Measurements from ENCODE around the gene PVR.

Gene PVR

DNA sequence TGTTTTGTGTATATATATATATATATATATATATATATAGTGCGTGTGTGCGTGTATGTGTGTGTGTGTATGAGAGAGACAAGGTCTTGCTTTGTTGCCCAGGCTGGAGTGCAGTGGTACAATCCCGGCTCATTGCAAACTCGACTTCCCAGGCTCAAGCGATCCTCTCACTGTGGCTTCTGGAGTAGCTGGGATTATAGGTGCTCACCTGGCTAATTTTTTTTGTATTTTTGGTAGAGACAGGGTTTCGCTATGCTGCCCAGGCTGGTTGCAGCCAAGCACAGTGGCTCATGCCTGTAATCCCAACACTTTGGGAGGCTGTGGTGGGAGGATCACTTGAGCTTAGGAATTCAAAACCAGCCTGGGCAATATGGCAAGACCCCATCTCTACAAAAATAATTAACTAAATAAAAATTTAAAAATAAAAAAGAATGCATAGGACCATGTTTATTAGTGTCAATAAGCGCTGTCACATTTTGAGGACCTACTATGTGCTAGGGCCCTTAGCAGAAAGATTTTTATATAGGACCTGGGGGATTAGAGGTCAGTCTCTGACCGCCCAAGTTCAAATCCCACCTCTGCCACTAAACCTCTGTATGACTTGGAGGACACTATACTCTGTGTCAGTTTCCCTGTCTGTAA is 1.8 kb downstream of the PVR start:
- no peaks in the 10 kb centered on the region for H3K4me1 Mint-ChIP-seq (ENCODE audit: low read depth)
- H3K4me3 Mint-ChIP-seq, result no peak overlapping the region
- H3K27ac Mint-ChIP-seq, result no peak overlapping the region
- no peaks in the 10 kb centered on the region for H3K27me3 Mint-ChIP-seq (ENCODE audit: low read depth)
- no peak for DNase-seq (ENCODE audit: low spot score)
- H3K9me3 Mint-ChIP-seq, result no peaks in the 10 kb centered on the region
- H3K36me3 Mint-ChIP-seq (ENCODE audit: low read depth), result no peaks in the 10 kb centered on the region

DNA sequence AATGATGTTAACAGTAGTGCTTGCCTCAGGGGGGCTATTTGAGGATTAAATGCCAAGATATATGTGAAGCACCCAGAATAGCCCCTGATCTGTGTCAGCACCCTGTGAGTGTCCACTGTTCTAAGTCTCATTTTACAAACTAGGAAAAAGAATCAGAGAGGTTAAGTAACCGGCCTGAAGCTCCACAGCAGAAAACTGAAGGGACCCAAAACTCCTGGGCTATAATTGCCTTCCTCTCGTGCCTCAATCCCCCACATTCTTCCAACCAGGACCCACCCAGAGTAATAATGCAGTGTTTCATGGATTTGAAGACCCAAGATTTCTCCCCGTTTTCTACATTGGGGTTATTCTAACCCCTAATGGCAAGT is 2.3 kb downstream of the PVR start:
- DNase-seq (ENCODE audit: low spot score), result no peak
- H3K4me3 Mint-ChIP-seq, result no peak overlapping the region
- no peaks in the 10 kb centered on the region for H3K4me1 Mint-ChIP-seq (ENCODE audit: low read depth)
- H3K27ac Mint-ChIP-seq, result no peak overlapping the region
- H3K36me3 Mint-ChIP-seq (ENCODE audit: low read depth), result peaks cover under 1% of the 10 kb centered on the region
- no peaks in the 10 kb centered on the region for H3K27me3 Mint-ChIP-seq (ENCODE audit: low read depth)
- no peaks in the 10 kb centered on the region for H3K9me3 Mint-ChIP-seq

DNA sequence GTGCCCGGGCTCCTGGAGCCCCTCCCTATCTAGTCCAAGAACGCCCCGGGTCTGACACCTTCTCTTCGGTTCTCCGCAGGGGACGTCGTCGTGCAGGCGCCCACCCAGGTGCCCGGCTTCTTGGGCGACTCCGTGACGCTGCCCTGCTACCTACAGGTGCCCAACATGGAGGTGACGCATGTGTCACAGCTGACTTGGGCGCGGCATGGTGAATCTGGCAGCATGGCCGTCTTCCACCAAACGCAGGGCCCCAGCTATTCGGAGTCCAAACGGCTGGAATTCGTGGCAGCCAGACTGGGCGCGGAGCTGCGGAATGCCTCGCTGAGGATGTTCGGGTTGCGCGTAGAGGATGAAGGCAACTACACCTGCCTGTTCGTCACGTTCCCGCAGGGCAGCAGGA is 3.4 kb downstream of the PVR start:
- Mint-ChIP-seq H3K4me1 (ENCODE audit: low read depth) (no peaks in the 10 kb centered on the region), H3K27me3 (ENCODE audit: low read depth) (no peaks in the 10 kb centered on the region), H3K27ac (no peak overlapping the region), H3K4me3 (no peak overlapping the region), H3K36me3 (ENCODE audit: low read depth) (peaks cover 5% of the 10 kb centered on the region), H3K9me3 (no peaks in the 10 kb centered on the region)
- DNase-seq (ENCODE audit: low spot score), result no peak

DNA sequence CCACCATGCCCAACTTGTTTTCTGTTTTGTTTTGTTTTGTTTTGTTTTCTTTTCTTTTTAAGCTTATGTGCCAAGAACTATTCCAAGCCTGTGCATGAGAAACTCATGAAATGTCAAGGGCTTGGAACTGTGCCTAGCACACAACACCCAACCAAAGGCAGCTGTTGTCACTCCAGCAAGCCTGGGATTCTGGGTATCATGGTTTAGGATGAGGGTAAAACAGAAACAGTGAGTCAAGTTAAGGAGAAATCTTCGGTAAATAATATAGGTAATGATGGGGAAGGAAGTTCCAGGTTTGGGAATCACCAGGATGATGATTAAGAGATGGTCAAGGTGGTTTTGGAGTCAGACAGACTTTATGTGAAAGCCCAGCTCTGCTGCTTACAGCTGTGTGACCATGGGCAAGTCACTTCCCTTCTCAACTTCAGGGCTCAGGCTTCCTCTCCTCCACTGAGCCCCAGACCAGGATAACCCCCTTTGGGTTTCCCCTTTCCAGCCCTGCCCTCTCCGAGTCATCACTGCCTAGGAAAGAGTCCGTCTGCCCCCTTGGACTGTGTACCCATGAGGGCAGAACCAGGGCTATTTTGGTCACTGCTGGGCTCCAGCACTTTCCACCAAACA is 5.0 kb downstream of the PVR start:
- DNase-seq (ENCODE audit: low spot score), result no peak
- Mint-ChIP-seq H3K4me1 (ENCODE audit: low read depth) (no peaks in the 10 kb centered on the region), H3K36me3 (ENCODE audit: low read depth) (peaks cover 5% of the 10 kb centered on the region), H3K27me3 (ENCODE audit: low read depth) (no peaks in the 10 kb centered on the region), H3K9me3 (no peaks in the 10 kb centered on the region), H3K27ac (no peak overlapping the region), H3K4me3 (no peak overlapping the region)

DNA sequence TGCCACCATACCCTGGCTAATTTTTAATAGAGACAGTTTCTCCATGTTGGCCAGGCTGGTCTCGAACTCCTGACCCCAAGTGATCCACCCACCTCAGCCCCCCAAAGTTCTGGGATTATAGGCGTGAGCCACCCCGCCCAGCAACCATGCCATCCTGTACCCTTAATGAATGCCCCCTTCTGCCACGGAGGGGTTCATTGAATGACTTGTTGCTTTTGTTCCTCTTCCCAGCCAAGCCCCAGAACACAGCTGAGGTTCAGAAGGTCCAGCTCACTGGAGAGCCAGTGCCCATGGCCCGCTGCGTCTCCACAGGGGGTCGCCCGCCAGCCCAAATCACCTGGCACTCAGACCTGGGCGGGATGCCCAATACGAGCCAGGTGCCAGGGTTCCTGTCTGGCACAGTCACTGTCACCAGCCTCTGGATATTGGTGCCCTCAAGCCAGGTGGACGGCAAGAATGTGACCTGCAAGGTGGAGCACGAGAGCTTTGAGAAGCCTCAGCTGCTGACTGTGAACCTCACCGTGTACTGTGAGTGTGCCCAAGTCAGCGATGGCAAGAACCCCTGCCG is 6.0 kb downstream of the PVR start:
- peaks cover 6% of the 10 kb centered on the region for H3K36me3 Mint-ChIP-seq (ENCODE audit: low read depth)

DNA sequence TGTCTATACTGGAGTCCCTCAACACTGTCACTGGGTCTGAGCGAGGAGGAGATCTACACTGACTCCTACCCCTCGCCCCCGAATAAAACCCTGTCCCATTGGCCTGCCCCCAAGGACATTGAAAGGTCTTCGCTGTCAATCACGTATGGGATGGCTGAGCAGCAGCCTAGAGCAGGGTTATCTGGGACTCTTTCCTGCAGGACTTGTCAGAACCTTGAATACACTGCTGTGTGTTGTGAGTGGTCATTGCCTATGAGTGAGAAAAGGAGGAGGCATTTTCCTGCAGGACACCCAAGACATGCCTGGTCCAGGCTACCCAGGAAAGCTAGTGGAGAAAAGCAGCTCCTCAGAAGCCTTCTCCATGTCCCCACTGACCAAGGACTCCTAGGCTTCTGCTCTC is 9.6 kb downstream of the PVR start:
- H3K27ac Mint-ChIP-seq, result no peak overlapping the region
- DNase-seq (ENCODE audit: low spot score), result no peak
- H3K27me3 Mint-ChIP-seq (ENCODE audit: low read depth), result no peaks in the 10 kb centered on the region
- peaks cover 8% of the 10 kb centered on the region for H3K36me3 Mint-ChIP-seq (ENCODE audit: low read depth)
- H3K4me3 Mint-ChIP-seq, result no peak overlapping the region
- peaks cover 5% of the 10 kb centered on the region for H3K4me1 Mint-ChIP-seq (ENCODE audit: low read depth)
- no peaks in the 10 kb centered on the region for H3K9me3 Mint-ChIP-seq

More for the DNA sequence above, 6.0 kb downstream of the PVR start:
- Mint-ChIP-seq H3K9me3 (no peaks in the 10 kb centered on the region), H3K4me1 (ENCODE audit: low read depth) (peaks cover 3% of the 10 kb centered on the region), H3K4me3 (no peak overlapping the region), H3K27me3 (ENCODE audit: low read depth) (no peaks in the 10 kb centered on the region), H3K27ac (no peak overlapping the region)
- no peak for DNase-seq (ENCODE audit: low spot score)

DNA sequence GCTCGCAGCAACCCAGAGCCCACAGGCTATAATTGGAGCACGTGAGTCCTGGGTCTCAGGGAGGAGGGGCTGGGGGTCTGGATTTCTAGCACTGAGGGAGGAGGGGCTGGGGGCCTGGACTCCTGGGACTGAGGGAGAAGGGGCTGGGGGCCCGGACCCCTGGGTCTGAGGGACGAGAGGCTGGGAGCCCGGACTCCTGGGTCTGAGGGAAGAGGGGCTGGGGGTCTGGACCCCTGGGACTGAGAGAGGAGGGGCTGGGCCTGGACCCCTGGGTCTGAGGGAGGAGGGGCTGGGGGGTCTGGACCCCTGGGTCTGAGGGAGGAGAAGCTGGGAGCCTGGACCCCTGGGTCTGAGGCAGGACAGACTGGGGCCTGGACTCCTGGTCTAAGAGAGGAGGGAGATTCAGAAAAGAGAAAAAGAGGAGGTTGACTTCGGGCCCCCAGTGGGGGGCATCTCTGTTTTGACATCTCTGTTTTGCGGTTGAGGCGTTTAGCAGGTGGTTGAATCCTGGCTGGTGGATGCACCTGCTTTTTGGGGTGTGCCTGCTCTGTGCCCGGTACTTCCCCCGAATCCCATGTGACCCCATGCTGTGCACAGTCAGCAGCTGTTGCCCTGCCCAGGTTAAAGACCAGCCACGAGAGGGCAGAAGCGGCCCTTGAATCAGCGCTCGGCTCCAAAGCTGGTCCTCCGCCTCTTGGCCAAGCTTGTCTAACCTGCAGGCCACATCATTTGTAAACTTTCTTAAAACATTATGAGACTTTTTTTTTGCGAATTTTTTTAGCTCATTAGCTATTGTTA is 10.5 kb downstream of the PVR start:
- DNase-seq (ENCODE audit: low spot score), result peak; percentile 50
- Mint-ChIP-seq H3K27ac (no peak overlapping the region), H3K4me3 (no peak overlapping the region), H3K9me3 (no peaks in the 10 kb centered on the region), H3K36me3 (ENCODE audit: low read depth) (peaks cover 8% of the 10 kb centered on the region), H3K4me1 (ENCODE audit: low read depth) (peaks cover 5% of the 10 kb centered on the region), H3K27me3 (ENCODE audit: low read depth) (no peaks in the 10 kb centered on the region)

DNA sequence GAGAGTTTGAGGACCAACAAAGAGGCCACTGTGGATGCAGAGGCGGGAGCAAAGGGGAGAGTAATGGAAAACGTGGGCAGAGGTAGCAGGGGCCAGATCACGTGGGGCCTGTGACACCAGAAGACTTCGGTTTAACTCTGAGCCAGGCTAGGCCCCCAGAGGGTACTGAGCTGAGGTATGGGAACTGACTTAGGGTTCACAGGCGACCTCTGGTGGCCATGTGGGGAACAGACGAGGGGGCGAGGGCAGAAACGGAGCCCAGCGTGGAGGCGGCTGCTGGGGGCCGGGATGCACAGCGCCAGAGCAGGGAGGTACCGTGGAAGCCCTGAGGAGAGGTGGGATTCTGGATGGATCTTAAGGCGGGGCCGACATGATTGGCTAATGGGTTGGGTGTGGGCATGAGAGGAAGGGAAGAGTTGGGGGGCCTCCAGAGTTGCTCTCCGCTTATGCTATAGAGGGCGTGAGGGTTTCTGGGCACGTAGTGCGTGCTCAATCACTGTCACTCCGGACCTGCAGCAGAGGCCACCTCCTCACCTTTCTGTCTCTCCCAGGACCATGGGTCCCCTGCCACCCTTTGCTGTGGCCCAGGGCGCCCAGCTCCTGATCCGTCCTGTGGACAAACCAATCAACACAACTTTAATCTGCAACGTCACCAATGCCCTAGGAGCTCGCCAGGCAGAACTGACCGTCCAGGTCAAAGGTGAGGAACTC is 13.7 kb downstream of the PVR start:
- H3K36me3 Mint-ChIP-seq (ENCODE audit: low read depth), result peaks cover 3% of the 10 kb centered on the region
- peak; percentile 39 for DNase-seq (ENCODE audit: low spot score)
- H3K9me3 Mint-ChIP-seq, result no peaks in the 10 kb centered on the region
- no peaks in the 10 kb centered on the region for H3K27me3 Mint-ChIP-seq (ENCODE audit: low read depth)
- peaks cover 5% of the 10 kb centered on the region for H3K4me1 Mint-ChIP-seq (ENCODE audit: low read depth)
- no peak overlapping the region for H3K27ac Mint-ChIP-seq
- H3K4me3 Mint-ChIP-seq, result no peak overlapping the region

DNA sequence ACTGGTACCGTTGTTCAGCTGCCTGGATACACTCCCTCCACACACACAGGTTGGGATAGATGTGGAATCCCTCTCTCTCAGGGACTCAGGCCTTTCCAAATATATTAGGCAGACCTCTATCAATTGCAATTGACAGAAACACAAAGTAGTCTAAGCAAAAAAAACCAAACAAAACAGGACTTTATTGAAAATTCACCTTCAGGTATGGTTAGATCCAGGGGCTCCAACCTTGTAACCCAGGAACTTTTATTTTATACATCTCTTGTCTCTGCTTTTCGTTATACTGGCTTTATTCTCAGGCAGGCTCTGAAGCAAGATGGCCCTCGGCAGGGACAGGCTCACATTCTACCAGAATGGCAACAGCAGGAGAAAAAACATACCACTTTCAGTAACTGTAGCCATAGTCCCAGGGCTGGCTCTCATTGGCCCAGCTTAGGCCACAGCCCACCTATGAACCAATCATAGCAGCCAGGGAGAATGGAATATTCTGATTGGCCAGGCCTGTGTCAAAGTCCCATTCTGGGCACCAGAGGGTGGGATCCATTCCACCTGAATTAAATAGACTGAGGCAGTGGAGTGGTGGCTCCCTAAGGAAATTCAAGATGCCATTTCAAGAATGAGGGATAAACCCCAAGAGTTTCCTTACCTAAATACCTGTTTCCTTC is 14.5 kb downstream of the PVR start:
- Mint-ChIP-seq H3K9me3 (no peaks in the 10 kb centered on the region), H3K27ac (no peak overlapping the region), H3K27me3 (ENCODE audit: low read depth) (no peaks in the 10 kb centered on the region), H3K4me1 (ENCODE audit: low read depth) (peaks cover 5% of the 10 kb centered on the region), H3K4me3 (no peak overlapping the region), H3K36me3 (ENCODE audit: low read depth) (peaks cover 3% of the 10 kb centered on the region)
- DNase-seq (ENCODE audit: low spot score), result no peak

DNA sequence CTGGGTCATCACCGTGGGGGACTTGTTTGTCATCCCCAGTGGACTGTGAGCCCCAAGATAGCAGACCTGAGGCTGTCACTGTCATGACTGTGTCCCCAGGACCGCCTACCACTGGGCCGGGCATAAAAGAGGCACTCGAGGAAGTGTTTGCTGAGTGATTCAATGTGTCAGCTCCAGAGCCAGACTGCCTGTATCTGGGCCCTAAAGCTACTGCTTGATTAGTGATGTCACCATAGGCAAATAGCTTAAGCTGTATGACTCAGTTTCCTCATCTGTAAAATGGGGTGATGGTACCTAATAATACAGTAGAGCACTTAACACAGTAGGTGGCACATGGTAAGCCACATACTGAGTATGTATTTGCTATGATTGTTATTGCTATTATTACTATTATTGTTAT is 16.4 kb downstream of the PVR start:
- no peaks in the 10 kb centered on the region for H3K27me3 Mint-ChIP-seq (ENCODE audit: low read depth)
- no peak for DNase-seq (ENCODE audit: low spot score)
- no peaks in the 10 kb centered on the region for H3K9me3 Mint-ChIP-seq
- no peaks in the 10 kb centered on the region for H3K36me3 Mint-ChIP-seq (ENCODE audit: low read depth)
- H3K4me3 Mint-ChIP-seq, result no peak overlapping the region
- no peaks in the 10 kb centered on the region for H3K4me1 Mint-ChIP-seq (ENCODE audit: low read depth)
- H3K27ac Mint-ChIP-seq, result no peak overlapping the region

DNA sequence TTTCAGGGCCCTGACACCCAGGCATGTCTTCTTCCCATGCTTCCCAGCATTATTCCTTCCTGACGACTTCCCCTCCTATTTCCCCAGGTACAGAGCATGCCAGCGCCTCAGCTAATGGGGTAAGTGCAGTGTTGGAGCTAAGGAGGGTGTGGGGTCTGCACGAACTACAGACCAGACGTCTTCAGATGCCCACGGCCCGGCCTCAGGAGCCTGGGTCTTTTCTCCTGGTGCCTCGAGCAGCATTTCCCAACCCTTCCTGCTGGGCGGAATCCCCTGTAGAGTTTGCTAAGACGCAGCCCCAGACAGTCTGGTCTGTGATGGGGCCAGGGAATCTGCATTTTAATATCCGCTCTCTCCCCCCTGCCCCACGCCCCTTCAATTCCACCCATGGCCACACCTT is 17.5 kb downstream of the PVR start:
- H3K4me1 Mint-ChIP-seq (ENCODE audit: low read depth), result no peaks in the 10 kb centered on the region
- no peaks in the 10 kb centered on the region for H3K9me3 Mint-ChIP-seq
- no peak overlapping the region for H3K4me3 Mint-ChIP-seq
- DNase-seq (ENCODE audit: low spot score), result no peak
- no peaks in the 10 kb centered on the region for H3K36me3 Mint-ChIP-seq (ENCODE audit: low read depth)
- no peak overlapping the region for H3K27ac Mint-ChIP-seq
- no peaks in the 10 kb centered on the region for H3K27me3 Mint-ChIP-seq (ENCODE audit: low read depth)

DNA sequence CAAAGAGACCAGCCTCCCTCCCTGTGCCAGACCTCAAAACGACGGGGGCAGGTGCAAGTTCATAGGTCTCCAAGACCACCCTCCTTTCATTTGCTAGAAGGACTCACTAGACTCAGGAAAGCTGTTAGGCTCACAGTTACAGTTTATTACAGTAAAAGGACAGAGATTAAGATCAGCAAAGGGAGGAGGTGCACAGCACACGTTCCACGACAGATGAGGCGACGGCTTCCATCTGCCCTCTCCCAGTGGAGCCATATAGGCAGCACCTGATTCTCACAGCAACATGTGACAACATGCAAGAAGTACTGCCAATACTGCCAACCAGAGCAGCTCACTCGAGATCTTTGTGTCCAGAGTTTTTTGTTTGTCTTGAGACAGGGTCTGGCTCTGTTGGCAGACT is 18.2 kb downstream of the PVR start:
- no peak for DNase-seq (ENCODE audit: low spot score)
- no peaks in the 10 kb centered on the region for H3K4me1 Mint-ChIP-seq (ENCODE audit: low read depth)
- H3K27me3 Mint-ChIP-seq (ENCODE audit: low read depth), result no peaks in the 10 kb centered on the region
- H3K4me3 Mint-ChIP-seq, result no peak overlapping the region
- H3K9me3 Mint-ChIP-seq, result no peaks in the 10 kb centered on the region
- H3K27ac Mint-ChIP-seq, result no peak overlapping the region
- no peaks in the 10 kb centered on the region for H3K36me3 Mint-ChIP-seq (ENCODE audit: low read depth)

DNA sequence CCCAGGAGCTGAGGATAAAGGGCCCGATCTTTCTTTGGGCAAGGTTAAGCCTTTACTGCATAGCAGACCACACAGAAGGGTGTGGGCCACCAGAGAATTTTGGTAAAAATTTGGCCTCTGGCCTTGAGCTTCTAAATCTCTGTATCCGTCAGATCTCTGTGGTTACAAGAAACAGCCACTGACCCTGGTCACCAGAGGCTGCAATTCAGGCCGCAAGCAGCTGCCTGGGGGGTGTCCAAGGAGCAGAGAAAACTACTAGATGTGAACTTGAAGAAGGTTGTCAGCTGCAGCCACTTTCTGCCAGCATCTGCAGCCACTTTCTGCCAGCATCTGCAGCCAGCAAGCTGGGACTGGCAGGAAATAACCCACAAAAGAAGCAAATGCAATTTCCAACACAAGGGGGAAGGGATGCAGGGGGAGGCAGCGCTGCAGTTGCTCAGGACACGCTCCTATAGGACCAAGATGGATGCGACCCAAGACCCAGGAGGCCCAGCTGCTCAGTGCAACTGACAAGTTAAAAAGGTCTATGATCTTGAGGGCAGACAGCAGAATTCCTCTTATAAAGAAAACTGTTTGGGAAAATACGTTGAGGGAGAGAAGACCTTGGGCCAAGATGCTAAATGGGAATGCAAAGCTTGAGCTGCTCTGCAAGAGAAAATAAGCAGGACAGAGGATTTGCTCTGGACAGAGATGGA is 19.1 kb downstream of the PVR start:
- no peaks in the 10 kb centered on the region for H3K36me3 Mint-ChIP-seq (ENCODE audit: low read depth)
- H3K9me3 Mint-ChIP-seq, result no peaks in the 10 kb centered on the region
- H3K4me3 Mint-ChIP-seq, result no peak overlapping the region
- no peaks in the 10 kb centered on the region for H3K4me1 Mint-ChIP-seq (ENCODE audit: low read depth)
- DNase-seq (ENCODE audit: low spot score), result no peak
- H3K27me3 Mint-ChIP-seq (ENCODE audit: low read depth), result no peaks in the 10 kb centered on the region
- H3K27ac Mint-ChIP-seq, result no peak overlapping the region
